K562 (cell line): ENCODE data around the gene RERG. TPM values are rescaled to one million over a fixed set of nuclear protein-coding genes. Genes with fewer than 3 reads are reported as not detected.

Experiments
- ATAC-seq: fragments of 200-7000 bp; cut with Tn5 transposase; 3 replicates; pipeline ENCODE4 v1.9.1; 2020; ENCODE audit warnings: moderate library complexity
- BruUV-seq: library from RNA; stranded (reverse); fragments of 400-500 nt; replicated peaks from 2 replicates; lab custom pipeline; 2021; lab: Mats Ljungman, UMichigan
- CTCF ChIA-PET: fragments of 300-600 bp; formaldehyde crosslinking; extraction: SDS; loops from one replicate; lab custom pipeline; 2021; ENCODE audit warnings: low intra/inter-chr PET ratio; lab: Yijun Ruan, JAX
- POLR2A ChIA-PET: fragments of 300-600, 350-650 bp; sonication (Branson Sonifier 250); formaldehyde crosslinking; extraction: SDS; loops from one replicate; lab custom pipeline; 2021; ENCODE audit warnings: antibody characterized with exemption, inconsistent platforms; lab: Yijun Ruan, JAX
- DNase-seq, 4 experiments: peaks; one replicate each; pipeline versions ENCODE4 v3.0.0 to v3.0.0-alpha.2; 2011 to 2018; ENCODE audit warnings: low spot score in 3 of 4, mixed read lengths in 3 of 4; ENCODE audit errors: extremely low read depth in 1 of 4
- FAIRE-seq: peaks from 2 replicates; lab custom pipeline; 2011; peaks lifted over from hg19 to GRCh38; lab: Jason Lieb, UNC
- H2AFZ ChIP-seq: 2 replicates; pipeline ENCODE4 v1.6.0; 2011; ENCODE audit warnings: low read depth, low read length, control low read depth, inconsistent platforms
- H3K27ac ChIP-seq: fragments of 200-600 bp; 3 replicates; pipeline ENCODE4 v1.8.0; 2011; ENCODE audit warnings: low read depth, mild to moderate bottlenecking, control low read depth, inconsistent platforms, low read length, moderate library complexity, mixed read lengths; ENCODE audit errors: extremely low read depth
- H3K27me3 ChIP-seq, 2 experiments: fragments of 300-600 bp in 1 of 2; 2 replicates in 1 of 2; 3 replicates in 1 of 2; pipeline versions ENCODE4 v1.6.0 to v1.8.0; 2011; ENCODE audit warnings: inconsistent platforms in 2 of 2, low read length in 2 of 2, mild to moderate bottlenecking in 1 of 2, mixed read lengths in 1 of 2, moderate library complexity in 1 of 2; ENCODE audit not compliant: control insufficient read depth in 2 of 2, insufficient read depth in 2 of 2
- H3K36me3 ChIP-seq: fragments of 300-600 bp; 3 replicates; pipeline ENCODE4 v1.8.0; 2011; ENCODE audit warnings: mild to moderate bottlenecking, low read length, inconsistent platforms; ENCODE audit not compliant: control insufficient read depth, insufficient read depth
- H3K4me1 ChIP-seq, 2 experiments: fragments of 200-600 bp in 1 of 2; replicated peaks in 1 of 2; 2 replicates in 1 of 2; 3 replicates in 1 of 2; pipeline versions ENCODE4 v1.5.1 to v1.8.0; 2011; ENCODE audit warnings: inconsistent platforms in 2 of 2, low read length in 2 of 2, mild to moderate bottlenecking in 1 of 2, mixed read lengths in 1 of 2, moderate library complexity in 1 of 2; ENCODE audit not compliant: control insufficient read depth in 2 of 2, insufficient read depth in 2 of 2
- H3K4me2 ChIP-seq: 2 replicates; pipeline ENCODE4 v1.6.1; 2011; ENCODE audit warnings: low read length, control low read depth, inconsistent platforms, mixed read lengths; ENCODE audit not compliant: insufficient read depth
- H3K4me3 ChIP-seq: fragments of 200-600 bp; sonication (generic), shearing (Covaris generic); 2 replicates; pipeline ENCODE4 v1.5.1; 2016; ENCODE audit warnings: control low read depth, inconsistent platforms
- H3K79me2 ChIP-seq: fragments of 200-600 bp; 3 replicates; pipeline ENCODE4 v1.8.0; 2011; ENCODE audit warnings: low read length, inconsistent platforms; ENCODE audit not compliant: control insufficient read depth, insufficient read depth
- H3K9ac ChIP-seq, 2 experiments: 2 replicates each; pipeline versions ENCODE4 v1.6.0 to v1.6.1; 2011; ENCODE audit warnings: low read depth in 2 of 2, low read length in 2 of 2, control low read depth in 1 of 2, inconsistent platforms in 1 of 2, mild to moderate bottlenecking in 1 of 2, mixed read lengths in 1 of 2; ENCODE audit not compliant: insufficient read depth in 1 of 2
- H3K9me1 ChIP-seq: one replicate; pipeline ENCODE4 v1.6.0; 2011; ENCODE audit warnings: inconsistent platforms, mild to moderate bottlenecking, low read length, moderate library complexity; ENCODE audit not compliant: control insufficient read depth, insufficient read depth
- H3K9me3 ChIP-seq: replicated peaks from 2 replicates; pipeline ENCODE4 v1.5.1; 2011; ENCODE audit warnings: low read depth, low read length, inconsistent platforms; ENCODE audit not compliant: control insufficient read depth, insufficient read depth
- H4K20me1 ChIP-seq: replicated peaks from 2 replicates; pipeline ENCODE4 v1.6.1; 2011; ENCODE audit warnings: low read length, inconsistent platforms, mixed read lengths; ENCODE audit not compliant: control insufficient read depth, insufficient read depth
- BHLHE40 ChIP-seq: IDR thresholded peaks from 2 replicates; pipeline ENCODE4 v1.6.1; 2011; ENCODE audit warnings: low read length, improper control_type of control experiment
- EGR1 ChIP-seq: fragments of 450-650 bp; conservative IDR thresholded peaks from 2 replicates; pipeline ENCODE4 v1.6.1; 2017; ENCODE audit warnings: mild to moderate bottlenecking
- GABPB1 ChIP-seq: sonication (generic); formaldehyde crosslinking; IDR thresholded peaks from 2 replicates; pipeline ENCODE4 v1.8.0; 2022; ENCODE audit warnings: mild to moderate bottlenecking, missing genetic modification reagents
- GTF2A2 ChIP-seq: IDR thresholded peaks from 2 replicates; pipeline ENCODE4 v1.6.1; 2016; ENCODE audit warnings: mild to moderate bottlenecking, missing genetic modification characterization, missing compliant biosample characterization
- MCM2 ChIP-seq: fragments of 450-650 bp; IDR thresholded peaks from 2 replicates; pipeline ENCODE4 v1.6.1; 2017; ENCODE audit warnings: low read depth, mild to moderate bottlenecking
- MTA1 ChIP-seq: fragments of 450-650 bp; IDR thresholded peaks from 2 replicates; pipeline ENCODE4 v1.6.1; 2017; ENCODE audit warnings: borderline replicate concordance
- SMARCB1 ChIP-seq: IDR thresholded peaks from 2 replicates; pipeline ENCODE4 v1.6.1; 2011; ENCODE audit warnings: improper control_type of control experiment, low read depth; ENCODE audit not compliant: insufficient read length
- TAF9B ChIP-seq: fragments of 450-650 bp; IDR thresholded peaks from 2 replicates; pipeline ENCODE4 v1.6.1; 2018; ENCODE audit warnings: mild to moderate bottlenecking; ENCODE audit not compliant: partially characterized antibody
- YBX1 ChIP-seq: fragments of 450-650 bp; IDR thresholded peaks from 2 replicates; pipeline ENCODE4 v1.7.1; 2016; ENCODE audit warnings: mild to moderate bottlenecking
- ZBTB1 ChIP-seq: sonication (generic); formaldehyde crosslinking; IDR thresholded peaks from 2 replicates; pipeline ENCODE4 v1.8.1; 2023; ENCODE audit warnings: missing genetic modification reagents, low read depth, mild to moderate bottlenecking, borderline replicate concordance
- ZNF212 ChIP-seq: fragments of 450-650 bp; formaldehyde crosslinking; IDR thresholded peaks from 2 replicates; pipeline ENCODE4 v1.4.0; 2020; ENCODE audit warnings: mild to moderate bottlenecking
- ZNF780A ChIP-seq: fragments of 250-450 bp; sonication (Bioruptor Pico); IDR thresholded peaks from 2 replicates; pipeline ENCODE4 v1.5.0; 2021; ENCODE audit warnings: mild to moderate bottlenecking
- WGBS: fragments of 100-300 bp; shearing (Covaris generic); methylation state at CpG from one replicate; pipeline ENCODE4 v1.1.6; 2016; ENCODE audit warnings: low coverage, mixed read lengths; ENCODE audit not compliant: insufficient coverage; ENCODE audit errors: missing lambda C conversion rate; 5-methylcytosine and 5-hydroxymethylcytosine counted together
- in situ Hi-C: fragments of 300-500 bp; cut with MboI; formaldehyde crosslinking; loops from 4 replicates; pipeline ENCODE4 v1.15.0; 2018; ENCODE audit warnings: inconsistent platforms, mixed read lengths
- intact Hi-C: fragments of 100-400 bp; cut with micrococcal nuclease; formaldehyde crosslinking; loops from 2 replicates; pipeline ENCODE4 v1.14.2; 2022
- polyA plus RNA-seq, 8 experiments: library from polyadenylated mRNA; depleted of rRNA in 4 of 8; stranded (reverse) in 5 of 8; unstranded in 3 of 8; fragments of >200 nt; fragmentation: Nextera tagmentation in 2 of 8; fragmentation: Illumina TruSeq in 1 of 8; extraction: Ambion mirVana in 2 of 8; extraction: Trizol in 1 of 8; gene quantifications; 2 replicates each; pipeline versions ENCODE4 v1.2.1 to v1.2.3, GENCODE V29; 2011 to 2014; ENCODE audit warnings: inconsistent platforms in 1 of 8, missing spikeins in 1 of 8
- total RNA-seq, 7 experiments: library from RNA; depleted of rRNA in 6 of 7; stranded (reverse); fragments of >200 nt in 6 of 7; fragmentation: Illumina TruSeq in 2 of 7; extraction: Trizol in 2 of 7; gene quantifications; 2 replicates each; pipeline versions ENCODE4 v1.2.1 to v1.2.3, GENCODE V29; 2011 to 2021; ENCODE audit warnings: low replicate concordance in 1 of 7
- TF ChIP-seq, protein P1 (sequence below): fragments of 450-650 bp; formaldehyde crosslinking; IDR thresholded peaks from 2 replicates; pipeline ENCODE4 v1.4.0; 2022; ENCODE audit warnings: mild to moderate bottlenecking, moderate library complexity
- TF ChIP-seq, protein P2 (sequence below): fragments of 450-650 bp; IDR thresholded peaks from 2 replicates; pipeline ENCODE4 v1.6.1; 2016; ENCODE audit warnings: antibody characterized with exemption

RERG gene
- total and polyA plus RNA-seq, 9 of the 15 experiments (the other 6 are each of a cell fraction or from before 2014, with no cell fraction given) = 2.2 to 7.3 (median 3.0) TPM

- DNase-seq (no peak), ATAC-seq (no peak), FAIRE-seq (no peak)
- CTCF ChIA-PET = no interaction called here
- no TSS peak for BruUV-seq
- Histone ChIP-seq H3K36me3 (no peaks in the 10 kb centered on the region), H3K9me3 (no peaks in the 10 kb centered on the region), H4K20me1 (no peaks in the 10 kb centered on the region), H3K79me2 (no peaks in the 10 kb centered on the region), H3K4me2 (no peak overlapping the region), H3K27me3 (no peaks in the 10 kb centered on the region), H3K27ac (no peak overlapping the region), H2AFZ (no peak overlapping the region), H3K9ac (no peak overlapping the region), H3K4me3 (no peak overlapping the region), H3K4me1 (no peaks in the 10 kb centered on the region), H3K9me1 (no peaks in the 10 kb centered on the region)
- intact Hi-C loops (no loop called here), in situ Hi-C loops (no loop called here)
- TF ChIP-seq, protein P1, sequence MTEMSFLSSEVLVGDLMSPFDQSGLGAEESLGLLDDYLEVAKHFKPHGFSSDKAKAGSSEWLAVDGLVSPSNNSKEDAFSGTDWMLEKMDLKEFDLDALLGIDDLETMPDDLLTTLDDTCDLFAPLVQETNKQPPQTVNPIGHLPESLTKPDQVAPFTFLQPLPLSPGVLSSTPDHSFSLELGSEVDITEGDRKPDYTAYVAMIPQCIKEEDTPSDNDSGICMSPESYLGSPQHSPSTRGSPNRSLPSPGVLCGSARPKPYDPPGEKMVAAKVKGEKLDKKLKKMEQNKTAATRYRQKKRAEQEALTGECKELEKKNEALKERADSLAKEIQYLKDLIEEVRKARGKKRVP (CRISPR knock-in tag) = no peak
- TF ChIP-seq, protein P2, sequence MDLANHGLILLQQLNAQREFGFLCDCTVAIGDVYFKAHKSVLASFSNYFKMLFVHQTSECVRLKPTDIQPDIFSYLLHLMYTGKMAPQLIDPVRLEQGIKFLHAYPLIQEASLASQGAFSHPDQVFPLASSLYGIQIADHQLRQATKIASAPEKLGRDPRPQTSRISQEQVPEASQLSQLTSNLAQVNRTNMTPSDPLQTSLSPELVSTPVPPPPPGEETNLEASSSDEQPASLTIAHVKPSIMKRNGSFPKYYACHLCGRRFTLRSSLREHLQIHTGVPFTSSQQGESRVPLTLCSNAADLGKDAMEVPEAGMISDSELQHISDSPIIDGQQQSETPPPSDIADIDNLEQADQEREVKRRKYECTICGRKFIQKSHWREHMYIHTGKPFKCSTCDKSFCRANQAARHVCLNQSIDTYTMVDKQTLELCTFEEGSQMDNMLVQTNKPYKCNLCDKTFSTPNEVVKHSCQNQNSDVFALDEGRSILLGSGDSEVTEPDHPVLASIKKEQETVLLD = no peak
- TF ChIP-seq YBX1 = no peak
- TF ChIP-seq GTF2A2 = no peak
- TF ChIP-seq SMARCB1 = no peak
- no peak for TF ChIP-seq ZBTB1
- TF ChIP-seq TAF9B = no peak
- TF ChIP-seq GABPB1 (CRISPR knock-in tag) = no peak
- TF ChIP-seq ZNF780A (CRISPR knock-in tag) = no peak
- no peak for TF ChIP-seq BHLHE40
- no peak for TF ChIP-seq MCM2
- TF ChIP-seq ZNF212 (CRISPR knock-in tag) = no peak
- TF ChIP-seq EGR1 = no peak
- TF ChIP-seq MTA1 = no peak
- WGBS = 5% methylated on average over 4 of the region's 4 CpGs
- POLR2A ChIA-PET = no interaction called here
Observed at GRCh38 chr12:15114501-15114900, 106.7 kb downstream of the RERG start.
